ENCODE measurements around the gene BICD1.

BICD1 gene

DNA sequence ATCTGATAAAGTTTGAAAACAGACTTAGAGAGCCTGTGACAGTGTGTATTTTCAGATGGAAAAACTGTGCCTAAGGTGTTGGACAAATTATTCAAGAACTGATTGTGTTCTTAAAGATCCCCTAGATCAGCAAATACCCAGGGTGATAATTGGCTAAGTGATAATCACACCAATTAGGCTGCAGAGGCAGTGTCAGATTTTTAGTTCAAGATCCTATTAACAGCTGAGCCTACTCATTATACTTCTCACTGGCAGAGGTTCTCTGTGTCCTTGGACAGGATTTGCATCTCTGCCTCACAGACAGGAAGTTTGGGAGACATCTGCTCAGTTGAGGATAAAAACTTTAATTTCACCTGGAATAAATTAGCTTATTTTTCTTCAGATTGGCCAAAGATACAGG, 288.4 kb downstream of the BICD1 start:
- H3K36me3 ChIP-seq, result no peaks in the 10 kb centered on the region
- no peak for TF ChIP-seq Cebpa-rat (IDR thresholded peaks at IDR 0.05)
- H3K4me2 ChIP-seq, result no peak overlapping the region
- H3K9ac ChIP-seq, result no peak overlapping the region
- peaks cover 0 to 12% (median 9%) of the 10 kb centered on the region in 10 experiments; a peak in 14 of 20 replicates for H3K4me1 ChIP-seq
- no peak overlapping the region for H3K4me3 ChIP-seq
- H3K9me3 ChIP-seq (replicated peaks in 1 of 11), result peaks cover 11 to 14% (median 12%) of the 10 kb centered on the region in 11 experiments
- H3K27me3 ChIP-seq, result peaks cover 6 to 16% (median 11%) of the 10 kb centered on the region in 11 experiments
- H4K20me1 ChIP-seq, result no peaks in the 10 kb centered on the region
- no peak overlapping the region for H3K27ac ChIP-seq

DNA sequence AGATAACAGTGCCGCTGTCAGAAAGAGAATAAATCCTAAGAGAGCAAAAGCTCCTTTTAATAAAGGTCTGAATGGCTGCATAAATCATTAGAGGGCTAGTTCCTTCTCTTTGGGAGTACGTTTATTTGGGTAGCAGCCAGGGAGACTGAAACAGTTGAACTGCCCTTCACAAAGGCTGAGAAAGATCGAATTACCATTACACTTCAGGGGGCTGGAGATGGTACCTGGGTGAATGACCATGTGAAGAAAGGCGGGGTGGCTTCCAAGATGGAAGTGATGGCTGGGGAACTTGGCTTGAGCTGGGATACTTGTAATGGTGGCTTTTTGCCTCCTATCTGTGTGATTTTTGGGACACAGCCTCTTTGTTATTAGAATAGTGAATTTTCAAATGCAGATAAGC, 291.0 kb downstream of the BICD1 start:
- H3K27me3 ChIP-seq, result peaks cover 12 to 30% (median 20%) of the 10 kb centered on the region in 11 experiments
- no peak for TF ChIP-seq Cebpa-rat (IDR thresholded peaks at IDR 0.05)
- H3K9ac ChIP-seq, result no peak overlapping the region
- no peak overlapping the region for H3K4me3 ChIP-seq
- no peaks in the 10 kb centered on the region for H3K9me3 ChIP-seq (replicated peaks in 1 of 11)
- peaks cover 0 to 32% (median 14%) of the 10 kb centered on the region in 10 experiments; a peak in 17 of 20 replicates for H3K4me1 ChIP-seq
- H3K27ac ChIP-seq, result no peak overlapping the region
- H3K36me3 ChIP-seq, result no peaks in the 10 kb centered on the region
- no peak overlapping the region for H3K4me2 ChIP-seq
- no peaks in the 10 kb centered on the region for H4K20me1 ChIP-seq

DNA sequence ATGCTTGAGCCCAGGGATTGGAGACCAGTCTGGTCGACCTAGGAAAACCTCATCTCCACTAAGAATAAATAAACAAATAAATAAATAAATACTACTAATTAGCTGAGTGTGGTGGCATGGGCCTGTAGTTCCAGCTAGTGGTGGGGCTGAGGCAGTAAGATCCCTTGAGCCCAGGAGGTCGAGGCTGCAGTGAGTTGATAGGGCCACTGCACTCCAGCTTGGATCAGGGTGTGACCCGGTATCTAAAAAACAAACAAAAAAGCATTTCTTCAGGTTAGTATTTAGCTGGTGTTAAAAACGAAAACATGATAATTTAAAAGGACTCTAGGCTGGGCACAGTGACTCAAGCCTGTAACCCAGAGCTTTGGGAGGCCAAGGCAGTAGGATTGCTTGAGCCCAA, 291.5 kb downstream of the BICD1 start:
- Histone ChIP-seq H3K27me3 (peaks cover 12 to 30% (median 20%) of the 10 kb centered on the region in 11 experiments), H3K4me2 (peak overlapping the region in 4 of 11 experiments; percentile 98 to 100 (median 100); a peak in 8 of 22 replicates), H3K9ac (no peak overlapping the region), H3K9me3 (replicated peaks in 1 of 11) (no peaks in the 10 kb centered on the region), H3K36me3 (no peaks in the 10 kb centered on the region), H3K4me1 (peaks cover 0 to 37% (median 14%) of the 10 kb centered on the region in 10 experiments; a peak in 17 of 20 replicates), H4K20me1 (no peaks in the 10 kb centered on the region), H3K27ac (no peak overlapping the region), H3K4me3 (no peak overlapping the region)
- no peak for TF ChIP-seq Cebpa-rat (IDR thresholded peaks at IDR 0.05)

DNA sequence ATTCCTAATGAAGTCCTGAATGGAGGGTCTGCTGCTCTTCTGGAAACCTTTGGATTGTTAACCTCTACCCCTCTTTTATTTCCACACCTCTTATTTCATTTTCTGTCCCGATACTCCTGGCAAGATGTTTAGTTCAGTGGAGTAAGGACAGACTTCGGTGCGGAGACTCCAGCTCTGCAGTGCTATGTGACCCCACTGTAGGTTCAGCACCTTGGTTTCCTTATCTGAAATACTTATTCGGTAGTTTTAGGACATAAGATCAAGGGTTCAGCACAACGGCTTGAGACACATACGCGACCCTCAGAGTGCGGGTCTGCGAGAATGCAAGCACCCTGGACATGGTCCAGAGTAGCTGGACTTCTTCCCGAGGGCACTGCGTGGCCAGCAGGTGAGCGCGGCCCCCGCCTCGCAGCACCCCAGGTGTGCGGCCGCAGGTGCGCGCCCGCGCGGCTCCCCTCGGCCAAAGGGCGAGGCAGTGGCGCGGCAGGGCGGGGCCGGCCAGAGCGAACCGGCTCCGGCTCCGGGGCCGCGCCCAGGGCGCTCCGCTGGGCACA, 292.2 kb downstream of the BICD1 start:
- peak overlapping the region; percentile 53 to 79 (median 71); a peak in 21 of 22 replicates for H3K9ac ChIP-seq
- H3K4me2 ChIP-seq, result peak overlapping the region; percentile 85 to 100 (median 98)
- H3K9me3 ChIP-seq (replicated peaks in 1 of 11), result no peaks in the 10 kb centered on the region
- TF ChIP-seq Cebpa-rat (IDR thresholded peaks at IDR 0.05), result no peak
- no peaks in the 10 kb centered on the region for H3K36me3 ChIP-seq
- peak overlapping the region in 3 of 11 experiments; percentile 18 to 38 (median 35); a peak in 2 of 22 replicates for H3K27ac ChIP-seq
- peaks cover 0 to 44% (median 14%) of the 10 kb centered on the region in 10 experiments; a peak in 17 of 20 replicates for H3K4me1 ChIP-seq
- H4K20me1 ChIP-seq, result no peaks in the 10 kb centered on the region
- peak overlapping the region; percentile 67 to 79 (median 72) for H3K4me3 ChIP-seq
- H3K27me3 ChIP-seq, result peaks cover 12 to 30% (median 20%) of the 10 kb centered on the region in 11 experiments

GRCh38 chr12:32399370-32400113, 292.9 kb downstream of the BICD1 start, which contains the start of gene FGD4:
TSS of gene FGD4 (plus strand) at chr12:32399558.
- Histone ChIP-seq H3K27ac (peak within 1 kb of the TSS in 5 of 11 experiments; percentile 18 to 55 (median 33); a peak in 5 of 22 replicates), H4K20me1 (no peaks in the 10 kb centered on the region), H3K4me3 (peak within 1 kb of the TSS; percentile 67 to 79 (median 72)), H3K9ac (peak within 1 kb of the TSS; percentile 53 to 79 (median 71)), H3K36me3 (no peaks in the 10 kb centered on the region), H3K27me3 (peaks cover 12 to 30% (median 20%) of the 10 kb centered on the region in 11 experiments), H3K4me1 (peaks cover 0 to 46% (median 14%) of the 10 kb centered on the region in 10 experiments; a peak in 17 of 20 replicates), H3K4me2 (peak within 1 kb of the TSS; percentile 85 to 100 (median 98)), H3K9me3 (replicated peaks in 1 of 11) (no peaks in the 10 kb centered on the region)
- no peak for TF ChIP-seq Cebpa-rat (IDR thresholded peaks at IDR 0.05)

DNA sequence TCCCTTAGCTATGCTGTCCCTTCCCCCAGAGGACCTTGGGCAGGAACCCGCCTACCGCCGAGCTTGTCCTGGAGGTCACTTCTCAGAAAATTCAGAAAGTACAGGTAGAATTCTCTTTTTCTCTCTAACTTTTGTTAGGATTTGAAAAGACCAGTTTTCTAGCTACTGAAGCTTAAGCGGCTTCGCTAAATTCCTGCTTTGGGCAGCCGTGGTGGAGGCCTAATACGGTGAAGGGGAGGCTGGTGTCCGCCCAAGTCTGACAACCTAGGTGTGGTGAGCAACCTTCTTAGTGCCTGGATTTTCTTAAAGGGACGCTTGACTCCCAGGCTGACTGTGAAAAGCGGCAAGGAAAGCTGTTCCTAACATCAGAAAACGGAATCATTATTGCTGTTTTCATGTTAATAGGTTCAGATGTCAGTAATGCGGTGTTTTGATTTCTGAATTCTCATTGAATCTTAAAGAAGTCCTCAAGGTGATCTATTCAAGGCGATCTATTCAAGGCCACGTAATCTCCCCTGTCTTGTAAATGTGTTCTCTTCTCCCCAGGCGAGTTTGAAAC, 293.5 kb downstream of the BICD1 start:
- H3K27ac ChIP-seq, result peak overlapping the region in 3 of 11 experiments; percentile 33 to 55 (median 37); a peak in 3 of 22 replicates
- TF ChIP-seq Cebpa-rat (IDR thresholded peaks at IDR 0.05), result no peak
- no peaks in the 10 kb centered on the region for H3K36me3 ChIP-seq
- no peaks in the 10 kb centered on the region for H4K20me1 ChIP-seq
- no peaks in the 10 kb centered on the region for H3K9me3 ChIP-seq (replicated peaks in 1 of 11)
- peak overlapping the region; percentile 85 to 100 (median 98) for H3K4me2 ChIP-seq
- H3K4me3 ChIP-seq, result peak overlapping the region; percentile 67 to 79 (median 72)
- H3K4me1 ChIP-seq, result peaks cover 0 to 46% (median 14%) of the 10 kb centered on the region in 10 experiments; a peak in 17 of 20 replicates
- H3K27me3 ChIP-seq, result peaks cover 12 to 30% (median 20%) of the 10 kb centered on the region in 11 experiments
- H3K9ac ChIP-seq, result peak overlapping the region; percentile 53 to 79 (median 71); a peak in 21 of 22 replicates

DNA sequence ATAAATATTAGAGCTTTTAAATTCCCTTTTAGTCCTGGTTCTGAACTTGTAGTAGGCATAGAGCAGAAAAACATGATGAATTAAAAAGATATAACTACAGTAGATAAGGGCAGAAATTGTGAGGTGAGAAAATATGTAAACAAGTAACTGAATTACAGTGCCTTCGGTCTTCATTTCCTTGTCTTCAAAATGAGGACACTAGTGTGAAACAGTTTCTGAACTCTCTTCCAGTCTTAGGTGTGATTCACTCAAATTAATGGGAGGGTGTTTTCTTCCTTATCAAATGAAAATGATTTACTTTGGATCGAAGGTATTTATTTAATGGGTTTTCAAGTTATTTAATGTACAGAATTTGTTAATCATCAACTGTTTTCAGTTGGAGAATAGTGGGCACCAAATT, 294.2 kb downstream of the BICD1 start:
- H3K4me3 ChIP-seq, result no peak overlapping the region
- no peaks in the 10 kb centered on the region for H3K36me3 ChIP-seq
- peaks cover 0 to 50% (median 14%) of the 10 kb centered on the region in 10 experiments; a peak in 17 of 20 replicates for H3K4me1 ChIP-seq
- no peaks in the 10 kb centered on the region for H4K20me1 ChIP-seq
- no peak overlapping the region for H3K9ac ChIP-seq
- H3K27me3 ChIP-seq, result peaks cover 12 to 30% (median 20%) of the 10 kb centered on the region in 11 experiments
- H3K4me2 ChIP-seq, result peak overlapping the region in 3 of 11 experiments; percentile 98 to 100 (median 100); a peak in 4 of 22 replicates
- H3K27ac ChIP-seq, result no peak overlapping the region
- no peaks in the 10 kb centered on the region for H3K9me3 ChIP-seq (replicated peaks in 1 of 11)
- no peak for TF ChIP-seq Cebpa-rat (IDR thresholded peaks at IDR 0.05)

- H3K4me2 ChIP-seq, result peak overlapping the region in 4 of 11 experiments; percentile 22 to 66 (median 46); a peak in 5 of 22 replicates
- H3K4me1 ChIP-seq, result peaks cover 0 to 50% (median 14%) of the 10 kb centered on the region in 10 experiments; a peak in 17 of 20 replicates
- peaks cover 12 to 30% (median 20%) of the 10 kb centered on the region in 11 experiments for H3K27me3 ChIP-seq
- no peak overlapping the region for H3K4me3 ChIP-seq
- H3K27ac ChIP-seq, result no peak overlapping the region
- H3K9me3 ChIP-seq (replicated peaks in 1 of 11), result no peaks in the 10 kb centered on the region
- no peak for TF ChIP-seq Cebpa-rat (IDR thresholded peaks at IDR 0.05)
- no peaks in the 10 kb centered on the region for H3K36me3 ChIP-seq
- no peaks in the 10 kb centered on the region for H4K20me1 ChIP-seq
- no peak overlapping the region for H3K9ac ChIP-seq
These were observed 295.5 kb downstream of the BICD1 start for GRCh38 chr12:32402170-32402569.
